8988T (cell line): ENCODE measurements around the gene KIF15.

ENCODE experiments used
- DNase-seq: peaks from one replicate; pipeline ENCODE4 v3.0.0; 2011

KIF15 gene

GRCh38 chr3:44885618-44886017 is 124.0 kb downstream of the KIF15 start:
- DNase-seq, result peak; percentile 81

GRCh38 chr3:44886561-44886960 is 125.0 kb downstream of the KIF15 start:
- no peak for DNase-seq

GRCh38 chr3:44887101-44887500 is 125.5 kb downstream of the KIF15 start:
- no peak for DNase-seq

GRCh38 chr3:44890258-44890657 is 128.7 kb downstream of the KIF15 start:
- no peak for DNase-seq

GRCh38 chr3:44890852-44891251 is 129.3 kb downstream of the KIF15 start:
- no peak for DNase-seq

GRCh38 chr3:44892689-44893088 is 131.1 kb downstream of the KIF15 start:
- no peak for DNase-seq

- DNase-seq, result no peak
These were observed 131.5 kb downstream of the KIF15 start for GRCh38 chr3:44893097-44893496.

GRCh38 chr3:44894485-44894884 is 132.9 kb downstream of the KIF15 start:
- no peak for DNase-seq

GRCh38 chr3:44896440-44896839 is 134.8 kb downstream of the KIF15 start:
- no peak for DNase-seq

- DNase-seq, result no peak
These were observed 138.2 kb downstream of the KIF15 start for GRCh38 chr3:44899683-44900367.

GRCh38 chr3:44902628-44903027 is 141.0 kb downstream of the KIF15 start:
- DNase-seq, result no peak
